Gastroesophageal sphincter (tissue), 4 donors: ENCODE data around the gene FOXB2. TPM values are rescaled to one million over a fixed set of nuclear protein-coding genes. Genes with fewer than 3 reads are reported as not detected.

Experiments
- small RNA-seq, 4 donors: library from RNA; depleted of rRNA; stranded (forward); fragments of <200 nt; gene quantifications; one replicate each; pipeline ENCODE3, GENCODE V24; 2016
- total RNA-seq, 4 donors: library from RNA; depleted of rRNA; stranded (reverse); fragments of >200 nt; gene quantifications; one replicate each; pipeline ENCODE4 v1.1.0, GENCODE V29; 2016

Gene FOXB2
- total RNA-seq, 4 donors from 2014 or later = not detected

Small RNAs within 50 kb of the gene (small RNA-seq; reads per million reads assigned to genes)
- gene ATP5MFP3 = 0 reads per million in 4 donors

Other genes starting within 250 kb of the FOXB2 start
- 100 to 1,000 TPM; 561 to 930 (median 763) TPM for gene PRUNE2, start 113.5 kb upstream of the FOXB2 start, total RNA-seq
- 10 to 100 TPM; 33.7 to 79.7 (median 42.6) TPM for gene VPS13A, start 157.9 kb downstream of the FOXB2 start, total RNA-seq